ENCODE measurements around the gene CNTFR.

DNA sequence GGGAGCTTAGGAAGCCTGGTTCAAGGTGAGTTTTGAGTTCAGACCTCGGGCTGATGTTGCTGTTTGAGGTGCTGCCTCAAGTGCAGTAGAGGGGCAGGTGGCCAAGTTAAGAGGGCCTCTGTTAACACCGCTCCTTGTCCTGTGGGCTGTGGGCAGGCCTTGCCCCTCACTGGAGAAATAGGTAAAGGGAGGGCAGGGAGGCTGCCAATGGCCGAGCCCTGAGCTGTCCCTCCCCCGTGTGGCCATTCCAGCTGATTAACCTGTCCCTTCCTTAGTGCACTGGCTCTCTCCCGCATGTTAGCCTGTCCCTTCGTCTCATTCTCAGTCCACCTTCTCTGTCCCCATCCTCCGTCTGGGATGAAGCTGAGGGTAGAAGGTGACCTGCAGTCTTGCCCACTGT, 21.4 kb downstream of the CNTFR start:
- TF ChIP-seq POLR2A (IDR thresholded peaks at IDR 0.05), result no peak
- TF ChIP-seq, protein P1, sequence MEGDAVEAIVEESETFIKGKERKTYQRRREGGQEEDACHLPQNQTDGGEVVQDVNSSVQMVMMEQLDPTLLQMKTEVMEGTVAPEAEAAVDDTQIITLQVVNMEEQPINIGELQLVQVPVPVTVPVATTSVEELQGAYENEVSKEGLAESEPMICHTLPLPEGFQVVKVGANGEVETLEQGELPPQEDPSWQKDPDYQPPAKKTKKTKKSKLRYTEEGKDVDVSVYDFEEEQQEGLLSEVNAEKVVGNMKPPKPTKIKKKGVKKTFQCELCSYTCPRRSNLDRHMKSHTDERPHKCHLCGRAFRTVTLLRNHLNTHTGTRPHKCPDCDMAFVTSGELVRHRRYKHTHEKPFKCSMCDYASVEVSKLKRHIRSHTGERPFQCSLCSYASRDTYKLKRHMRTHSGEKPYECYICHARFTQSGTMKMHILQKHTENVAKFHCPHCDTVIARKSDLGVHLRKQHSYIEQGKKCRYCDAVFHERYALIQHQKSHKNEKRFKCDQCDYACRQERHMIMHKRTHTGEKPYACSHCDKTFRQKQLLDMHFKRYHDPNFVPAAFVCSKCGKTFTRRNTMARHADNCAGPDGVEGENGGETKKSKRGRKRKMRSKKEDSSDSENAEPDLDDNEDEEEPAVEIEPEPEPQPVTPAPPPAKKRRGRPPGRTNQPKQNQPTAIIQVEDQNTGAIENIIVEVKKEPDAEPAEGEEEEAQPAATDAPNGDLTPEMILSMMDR (IDR thresholded peaks at IDR 0.05), result no peak
